AG09309 (cell line): ENCODE results near the gene SEPTIN1.

ENCODE experiments used
- DNase-seq: peaks from one replicate; pipeline ENCODE4 v3.0.0-alpha.2; 2010; ENCODE audit warnings: low read depth
- H3K4me3 ChIP-seq: 2 replicates; pipeline ENCODE4 v1.5.1; 2011; ENCODE audit warnings: mild to moderate bottlenecking, low read depth, low read length, moderate library complexity; ENCODE audit not compliant: control insufficient read depth
- CTCF ChIP-seq: IDR thresholded peaks from 2 replicates; pipeline ENCODE4 v1.5.1; 2011; ENCODE audit warnings: mild to moderate bottlenecking, low read depth, low read length, inconsistent platforms; ENCODE audit not compliant: insufficient read depth, control insufficient read depth; ENCODE audit errors: missing control alignments

SEPTIN1 gene

GRCh38 chr16:30418350-30419181, 36.2 kb upstream of the SEPTIN1 start:
- TF ChIP-seq CTCF, result no peak
- no peak for DNase-seq
- H3K4me3 ChIP-seq, result peak overlapping the region; percentile 27

- H3K4me3 ChIP-seq, result peak overlapping the region; percentile 44
- DNase-seq, result no peak
- TF ChIP-seq CTCF, result peak; percentile 9
Measured at GRCh38 chr16:30417529-30418349, 35.4 kb upstream of the SEPTIN1 start.

- DNase-seq, result no peak
- TF ChIP-seq CTCF, result no peak
- H3K4me3 ChIP-seq, result peak overlapping the region; percentile 44
Measured at GRCh38 chr16:30416624-30417528, 34.5 kb upstream of the SEPTIN1 start.

- no peak for DNase-seq
- H3K4me3 ChIP-seq, result no peak overlapping the region
- TF ChIP-seq CTCF, result no peak
Measured at GRCh38 chr16:30416047-30416603, 33.8 kb upstream of the SEPTIN1 start.

- no peak for DNase-seq
- no peak overlapping the region for H3K4me3 ChIP-seq
- no peak for TF ChIP-seq CTCF
Measured at GRCh38 chr16:30414159-30414558, 31.8 kb upstream of the SEPTIN1 start.
